NCI-H146 treated with DMSO at 0.1 percent for 48 hours (cell line): ENCODE data around the gene ADAM19.

ENCODE experiments used
- DNase-seq: peaks from one replicate; lab custom pipeline; 2025; ENCODE audit not compliant: unreplicated experiment; lab: John Stamatoyannopoulos, UW

Gene ADAM19

DNA sequence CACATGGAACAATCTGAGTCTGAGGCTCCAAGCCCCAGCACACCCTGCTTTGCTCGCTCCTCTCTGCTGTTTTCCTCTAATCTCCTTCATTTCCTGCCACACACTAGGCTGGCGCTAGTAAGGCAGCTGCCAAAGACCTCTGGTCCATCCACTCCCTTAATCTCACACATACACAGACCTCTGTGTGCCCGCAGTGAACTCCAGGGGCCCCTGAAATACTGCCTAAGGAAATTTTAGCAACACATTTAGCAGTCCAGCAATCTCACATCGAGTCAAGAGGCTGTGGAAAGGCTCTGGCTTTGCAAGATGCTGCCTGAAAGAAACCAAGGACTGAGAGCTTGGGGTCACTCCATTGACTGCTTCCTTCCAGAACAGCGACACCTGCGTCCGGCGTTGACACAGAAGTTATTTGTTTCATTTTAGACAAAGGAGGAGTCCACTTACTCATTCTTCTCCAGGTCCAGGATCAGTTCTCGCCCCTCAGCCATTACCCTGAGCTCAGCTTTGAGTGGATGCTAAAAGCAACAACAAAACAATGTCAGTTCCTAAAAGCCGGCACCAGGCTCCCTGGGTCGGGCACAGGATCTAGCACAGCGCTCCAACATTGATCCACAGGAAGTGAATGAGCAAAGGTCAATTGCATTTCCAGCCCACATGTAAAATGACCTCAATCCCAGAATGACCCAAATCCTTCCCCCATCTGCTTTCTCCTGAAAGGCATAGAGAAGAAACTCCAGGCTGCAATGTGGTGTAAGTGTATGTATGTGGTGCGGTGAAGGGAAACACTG is 11.5 kb downstream of the ADAM19 start:
- DNase-seq = no peak

DNA sequence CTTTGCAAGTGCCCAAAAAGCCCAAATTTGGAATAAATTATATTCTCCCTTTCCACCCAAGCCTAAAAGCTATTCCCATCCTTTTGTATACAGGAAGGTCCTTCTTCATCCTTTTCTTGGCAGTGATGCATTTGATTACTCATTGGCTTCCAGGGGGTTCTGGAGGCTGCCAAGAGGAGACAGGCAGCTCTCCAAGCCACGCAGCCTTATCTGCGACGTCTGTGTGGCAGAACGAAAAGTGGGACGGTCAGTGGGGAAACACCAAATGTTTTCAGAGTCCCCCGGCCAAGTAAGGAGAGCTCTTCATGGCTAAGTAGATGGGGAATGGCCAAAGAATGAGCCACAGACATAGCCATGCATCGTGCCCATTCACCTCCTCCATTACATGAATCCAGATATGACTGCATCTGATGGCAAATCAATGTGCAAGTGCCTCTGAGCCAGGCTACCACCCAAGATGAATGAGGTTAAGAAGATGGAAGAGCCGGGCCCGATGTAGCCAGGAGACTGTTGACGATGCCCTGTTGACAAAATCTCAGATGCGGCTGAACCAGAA is 12.1 kb downstream of the ADAM19 start:
- no peak for DNase-seq

DNA sequence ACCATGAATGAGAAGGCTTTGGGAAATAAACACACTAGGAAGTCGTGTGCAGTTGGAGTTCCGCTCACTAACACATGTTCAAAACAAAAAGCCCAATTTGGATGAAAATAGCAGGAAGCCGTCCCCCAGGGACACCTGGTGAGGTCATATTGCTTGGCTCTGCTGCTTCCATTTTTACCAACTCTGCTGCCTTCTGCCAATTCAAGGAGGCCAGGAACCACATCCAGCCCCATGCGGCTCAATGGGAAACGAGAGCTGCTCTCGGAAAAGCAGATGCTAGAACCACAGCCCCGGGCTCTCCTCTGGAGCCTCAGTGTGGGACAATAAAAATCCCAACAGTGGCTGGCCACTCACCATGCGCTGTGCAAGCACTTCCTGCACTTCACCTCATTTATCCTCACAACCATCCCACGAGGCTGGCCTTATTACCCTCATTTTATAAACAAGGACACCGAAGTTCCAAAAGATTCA is 13.4 kb downstream of the ADAM19 start:
- no peak for DNase-seq

DNA sequence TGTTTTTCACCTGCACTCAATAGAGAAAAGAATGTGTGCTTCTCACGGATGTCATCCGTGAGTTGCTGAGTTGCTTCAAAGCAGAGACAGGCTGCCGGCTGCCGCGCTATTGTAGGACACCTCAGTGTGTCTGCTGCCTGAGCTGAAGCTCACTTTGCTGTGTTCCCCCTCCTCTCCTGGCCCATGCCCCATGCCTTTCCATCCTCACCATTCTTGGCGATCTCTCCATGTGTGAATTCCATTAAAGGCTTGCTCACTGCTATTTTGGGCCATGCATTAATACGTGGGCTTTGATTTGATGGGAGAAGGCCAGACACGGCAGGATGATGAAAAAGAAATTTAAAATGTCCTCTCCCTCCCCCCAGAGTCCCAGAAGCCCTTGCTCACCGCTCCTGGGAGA is 14.5 kb downstream of the ADAM19 start:
- DNase-seq = no peak

DNA sequence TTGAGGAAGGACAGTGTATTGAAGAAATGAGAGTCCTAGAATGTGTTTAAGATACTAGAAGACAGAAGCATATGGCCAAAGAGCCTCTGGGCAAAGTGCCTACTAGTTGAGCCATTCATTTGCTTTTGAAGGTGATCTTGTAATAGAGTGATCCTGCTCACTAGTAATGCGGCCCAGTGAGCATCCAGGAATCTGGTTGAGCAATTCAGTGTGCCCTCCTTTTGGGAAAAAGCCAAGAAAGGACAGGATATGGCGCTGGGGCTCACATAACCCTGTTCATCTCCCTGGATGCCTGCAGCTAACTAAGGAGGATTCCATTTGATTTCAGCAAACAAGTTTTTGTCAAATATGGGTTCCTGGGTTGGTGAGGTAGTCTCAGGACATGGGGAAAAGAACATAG is 16.3 kb downstream of the ADAM19 start:
- no peak for DNase-seq

DNA sequence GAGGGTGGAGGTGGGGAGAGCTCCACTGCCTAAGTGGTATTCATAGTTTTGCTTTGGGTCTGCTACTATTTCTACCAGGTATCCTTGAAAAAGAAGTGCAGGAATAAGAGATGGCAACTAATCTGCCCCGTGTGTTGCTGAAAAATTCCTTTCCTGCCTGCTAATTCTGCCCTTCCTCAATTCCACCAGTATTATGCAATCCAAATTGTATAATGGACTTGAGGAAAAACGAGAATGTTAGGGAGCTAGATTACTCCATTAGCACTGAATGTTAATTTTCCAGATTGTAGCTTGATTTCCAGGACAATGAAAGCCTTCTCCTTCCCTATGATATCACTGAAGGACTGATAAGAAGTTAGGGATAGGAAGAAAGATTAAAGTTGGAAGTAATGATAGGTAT is 16.9 kb downstream of the ADAM19 start:
- DNase-seq = no peak

DNA sequence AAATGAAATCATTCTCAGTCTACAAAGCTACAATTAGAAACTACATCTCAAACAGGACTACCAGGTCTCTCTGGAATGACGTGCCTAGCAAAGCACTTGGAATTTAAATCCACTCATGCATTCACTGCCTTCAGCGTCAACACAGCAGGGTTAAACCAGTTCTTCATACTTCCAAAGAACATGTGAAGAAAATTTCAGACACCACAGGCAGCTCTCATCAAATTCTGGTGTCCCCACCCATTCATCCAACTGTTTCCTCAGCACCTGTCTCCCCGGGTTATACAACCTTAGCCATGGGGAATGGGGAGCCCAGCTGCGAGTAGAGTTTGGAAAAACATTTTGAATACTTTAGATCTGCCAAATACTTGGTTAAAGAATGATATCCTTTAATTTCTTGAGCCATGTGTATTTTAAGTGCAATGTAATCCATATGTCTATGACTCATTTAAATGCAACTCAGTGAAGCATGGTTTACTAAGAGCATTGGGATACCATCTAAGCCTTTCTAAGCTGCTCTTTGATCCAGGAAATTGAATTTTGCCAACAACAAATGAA is 17.5 kb downstream of the ADAM19 start:
- DNase-seq = no peak

DNA sequence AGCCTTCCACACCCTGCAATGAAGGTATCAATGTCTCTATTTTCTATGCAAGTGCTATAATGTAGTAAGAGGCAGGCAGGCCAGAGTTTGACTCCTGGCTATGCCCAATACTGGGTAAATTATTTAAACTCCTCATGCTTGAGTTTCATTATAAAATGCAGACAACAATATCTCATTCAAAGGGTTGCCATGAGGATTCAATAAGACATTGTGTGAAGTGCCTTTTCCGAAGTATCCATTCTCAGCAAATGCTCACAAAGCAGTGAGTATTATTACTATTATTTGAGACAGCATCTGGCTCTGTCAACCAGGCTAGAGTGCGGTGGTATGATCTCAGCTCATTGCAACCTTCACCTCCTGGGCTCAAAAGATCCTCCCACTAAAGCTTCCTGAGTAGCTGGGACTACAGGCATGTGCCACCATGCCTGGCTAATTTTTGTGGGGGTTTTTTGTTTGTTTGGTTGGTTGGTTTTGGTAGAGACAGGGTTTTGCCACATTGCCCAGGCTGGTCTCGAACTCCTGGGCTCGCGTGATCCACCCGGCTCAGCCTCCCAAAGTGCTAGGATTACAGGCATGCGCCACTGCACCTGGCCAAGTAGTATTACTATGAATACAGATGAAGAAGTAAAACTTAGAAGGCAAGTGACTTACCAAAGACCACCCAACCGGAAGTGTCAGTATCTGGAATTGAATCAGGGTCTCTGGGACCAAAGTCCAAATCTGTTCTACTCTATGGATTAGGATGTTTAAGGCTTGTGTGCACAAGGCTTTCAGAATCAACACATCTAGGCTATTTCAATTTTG is 18.8 kb downstream of the ADAM19 start:
- DNase-seq = no peak

DNA sequence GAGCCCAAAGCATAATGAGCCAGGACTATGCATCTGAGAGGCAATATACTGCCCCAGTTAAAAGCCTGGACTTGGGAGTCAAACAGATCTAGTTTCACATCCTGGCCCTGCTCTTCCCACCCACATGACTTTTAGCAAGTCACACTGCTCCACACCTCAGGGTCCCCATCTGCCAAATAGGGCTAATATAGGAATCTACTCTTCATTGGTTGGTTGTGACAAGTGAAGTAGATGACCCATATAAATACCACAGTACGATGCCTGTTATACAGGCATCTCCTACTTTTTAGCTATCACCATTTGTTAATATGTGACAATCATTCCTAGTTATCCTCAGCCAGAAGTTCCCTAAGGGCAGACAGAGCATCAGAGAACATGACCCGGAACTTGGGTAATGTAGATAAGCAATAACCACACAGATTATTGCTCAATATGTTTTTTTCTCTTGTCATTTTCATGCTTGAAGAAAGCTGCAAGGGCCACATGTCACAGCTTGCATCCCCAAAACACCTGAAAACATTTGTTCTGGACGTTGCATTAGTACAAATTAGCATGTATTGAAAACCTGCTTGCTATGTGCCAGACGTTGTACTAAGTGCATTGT is 20.4 kb downstream of the ADAM19 start:
- no peak for DNase-seq

DNA sequence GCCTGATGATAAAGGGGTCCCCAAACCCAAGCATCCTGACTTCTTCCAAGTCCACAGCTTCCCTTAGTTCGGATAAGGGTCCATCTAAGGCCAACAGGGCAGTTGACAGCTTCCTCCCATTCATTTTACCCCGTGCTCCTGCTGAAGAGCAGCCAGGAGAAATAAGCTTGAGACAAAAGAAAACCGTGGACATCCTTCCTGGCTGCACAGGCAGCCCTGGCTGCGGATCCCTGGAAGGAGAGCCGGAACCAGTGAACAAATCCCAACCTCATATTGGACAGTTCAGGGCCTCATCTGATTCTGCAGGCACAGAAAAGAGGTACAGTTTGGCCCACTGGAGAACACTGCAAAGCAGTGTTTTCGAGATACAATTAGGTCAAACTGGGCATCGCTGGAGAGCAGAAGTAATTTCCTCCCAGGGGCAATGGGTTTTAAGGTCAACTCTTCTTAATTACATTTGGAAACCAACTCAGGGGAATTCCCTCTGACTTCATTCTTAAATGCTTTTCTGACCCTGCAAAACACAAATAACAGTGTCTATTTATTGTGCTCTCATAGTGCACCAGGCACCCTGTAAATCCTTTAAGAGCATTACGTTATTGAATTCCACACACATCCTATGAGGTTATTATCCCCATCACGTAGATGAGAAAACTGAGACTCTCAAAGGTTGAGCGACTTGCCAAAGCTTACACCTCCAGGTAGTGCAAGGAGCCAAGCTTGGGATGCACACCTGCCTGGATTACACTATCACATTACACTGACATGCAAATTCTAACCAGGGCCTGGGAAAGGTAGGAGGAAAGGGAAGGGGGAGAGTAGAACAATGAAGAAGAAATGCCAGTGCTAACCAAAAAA is 21.2 kb downstream of the ADAM19 start:
- DNase-seq = no peak

DNA sequence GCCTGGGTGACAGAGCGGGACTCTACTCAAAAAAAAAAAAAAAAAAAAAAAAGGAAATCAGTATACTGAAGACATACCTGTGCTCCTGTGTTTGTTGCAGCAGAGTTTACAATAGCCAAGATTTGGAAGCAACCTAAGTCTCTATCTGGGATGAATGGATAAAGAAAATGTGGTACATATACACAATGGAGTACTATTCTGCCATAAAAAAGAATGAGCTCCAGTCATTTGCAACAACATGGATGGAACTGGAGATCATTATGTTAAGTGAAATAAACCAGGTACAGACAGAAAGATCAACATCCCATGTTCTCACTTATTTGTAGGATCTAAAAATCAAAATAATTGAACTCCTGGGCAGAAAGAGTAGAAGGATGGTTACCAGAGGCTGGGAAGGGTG is 22.9 kb downstream of the ADAM19 start:
- DNase-seq = no peak

DNA sequence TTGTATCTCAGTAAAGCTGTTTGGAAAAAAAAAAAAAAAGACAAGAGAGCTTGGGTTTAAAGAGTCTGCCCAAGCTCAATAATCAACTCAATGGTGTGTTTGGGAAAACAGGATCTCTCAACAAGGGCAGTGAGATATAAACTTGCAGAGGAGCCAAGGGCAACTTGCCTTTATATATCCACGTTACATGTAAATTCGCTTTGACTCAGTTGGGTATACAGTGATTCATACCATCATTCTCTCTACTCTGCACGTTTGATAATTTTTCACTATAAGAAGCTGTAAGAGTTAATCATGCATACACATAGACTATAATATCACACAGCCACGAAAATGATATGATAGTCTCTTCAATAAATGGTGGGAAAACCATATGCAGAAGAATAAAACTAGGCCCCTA is 24.9 kb downstream of the ADAM19 start:
- DNase-seq = no peak

DNA sequence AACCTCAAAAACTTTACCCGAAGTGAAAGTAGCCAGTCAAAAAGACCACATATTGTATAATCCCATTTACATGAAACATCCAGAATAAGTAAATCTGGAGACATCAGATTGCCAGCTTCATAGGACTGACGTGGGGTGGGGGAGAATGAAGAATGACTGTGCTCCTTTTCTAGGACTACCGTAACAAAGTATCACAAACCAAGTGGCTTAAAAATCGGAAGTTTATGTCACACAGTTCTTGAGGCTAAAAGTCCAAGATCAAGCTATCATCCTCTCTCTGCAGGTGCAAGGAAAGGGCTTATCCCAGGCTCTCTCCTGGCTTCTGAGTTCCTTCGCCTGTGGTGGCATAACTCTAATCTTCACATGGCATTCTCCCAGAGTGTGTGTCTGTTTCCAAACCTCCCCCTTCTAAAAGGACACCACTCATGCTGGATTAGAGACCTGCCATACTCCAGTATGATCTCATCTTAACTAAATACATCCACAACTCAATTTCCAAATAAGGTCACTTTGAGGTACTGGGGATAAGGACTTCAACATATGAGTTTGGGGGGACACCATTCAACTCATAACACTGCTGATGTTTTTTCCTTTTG is 25.5 kb downstream of the ADAM19 start:
- DNase-seq = no peak

DNA sequence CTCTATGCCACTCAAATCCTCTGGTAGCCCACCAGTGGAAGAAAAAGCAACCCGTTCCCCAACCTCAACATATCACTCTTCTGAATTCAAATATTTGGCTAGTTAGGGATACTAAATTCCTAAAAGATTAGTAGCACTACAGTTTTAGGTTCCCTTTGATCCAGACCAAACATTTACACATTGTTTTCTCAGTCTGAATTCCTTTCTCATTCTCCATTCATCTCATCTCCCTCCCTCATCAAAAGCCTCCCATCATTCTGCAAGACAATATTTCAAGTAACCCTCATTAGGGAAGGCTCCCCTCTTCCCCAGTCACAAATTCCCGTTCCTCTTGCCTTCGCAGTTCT is 26.3 kb downstream of the ADAM19 start:
- DNase-seq = no peak

DNA sequence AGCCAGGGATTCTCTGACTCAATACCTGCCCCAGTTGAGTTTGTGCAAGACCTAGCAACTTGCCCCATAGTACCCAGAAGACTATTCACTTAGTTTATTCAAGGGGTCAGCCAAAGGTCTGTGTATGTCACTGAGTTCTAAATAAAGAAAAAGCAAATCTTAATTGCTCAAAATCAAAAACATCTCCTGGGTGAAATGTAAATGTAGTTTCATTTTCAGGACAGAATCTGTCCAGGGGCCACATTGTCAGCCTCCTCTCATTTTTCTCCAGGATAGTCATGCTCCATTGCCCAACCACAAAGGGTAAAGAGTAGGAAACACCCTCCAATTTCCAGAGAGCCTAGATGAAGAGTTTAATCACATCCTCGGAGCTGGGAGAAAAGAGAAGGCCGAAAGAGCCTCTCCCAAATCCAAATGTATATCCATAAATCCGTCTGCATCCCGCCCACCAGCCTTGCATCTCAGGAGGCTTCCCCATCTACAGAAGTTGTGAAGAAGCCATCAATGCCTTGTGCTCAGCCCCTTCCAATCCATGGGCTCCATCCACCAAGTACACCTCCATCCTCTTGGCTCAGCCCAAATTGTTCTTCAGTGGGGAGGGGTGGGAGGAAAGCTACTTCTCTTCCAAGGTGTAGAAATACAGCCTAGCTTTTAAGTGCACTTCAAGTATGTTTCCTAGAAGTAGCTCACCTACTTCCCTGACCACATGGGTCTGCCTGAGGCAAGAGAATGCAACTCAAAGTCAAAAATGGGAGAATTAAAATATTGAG is 26.9 kb downstream of the ADAM19 start:
- DNase-seq = no peak

DNA sequence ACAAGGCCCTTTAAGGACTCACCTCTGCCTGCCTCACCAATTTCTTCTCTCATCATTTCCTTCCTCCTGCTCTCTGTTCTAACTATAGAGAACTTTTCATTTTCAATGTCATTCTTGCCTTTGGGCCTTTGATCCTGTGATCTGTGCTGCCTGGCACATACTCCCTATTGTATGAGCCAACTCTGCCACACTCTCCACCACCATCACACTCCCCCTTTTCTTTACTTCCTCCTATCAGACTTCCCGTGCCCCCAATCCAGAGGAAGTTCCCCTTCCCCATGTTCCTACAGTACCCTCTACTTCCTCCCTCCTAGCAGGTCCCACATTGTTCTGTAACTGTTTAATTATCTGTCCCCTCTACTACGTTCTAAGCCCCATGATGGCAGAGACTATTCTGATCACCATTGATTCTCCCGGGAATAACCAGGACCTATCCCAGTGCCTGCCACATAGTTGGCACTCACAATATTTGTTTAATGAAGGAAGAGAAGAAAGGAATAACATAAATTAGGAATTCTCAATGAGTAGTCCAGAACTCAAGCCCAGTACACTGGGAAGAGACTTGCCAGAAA is 27.5 kb downstream of the ADAM19 start:
- DNase-seq = no peak

DNA sequence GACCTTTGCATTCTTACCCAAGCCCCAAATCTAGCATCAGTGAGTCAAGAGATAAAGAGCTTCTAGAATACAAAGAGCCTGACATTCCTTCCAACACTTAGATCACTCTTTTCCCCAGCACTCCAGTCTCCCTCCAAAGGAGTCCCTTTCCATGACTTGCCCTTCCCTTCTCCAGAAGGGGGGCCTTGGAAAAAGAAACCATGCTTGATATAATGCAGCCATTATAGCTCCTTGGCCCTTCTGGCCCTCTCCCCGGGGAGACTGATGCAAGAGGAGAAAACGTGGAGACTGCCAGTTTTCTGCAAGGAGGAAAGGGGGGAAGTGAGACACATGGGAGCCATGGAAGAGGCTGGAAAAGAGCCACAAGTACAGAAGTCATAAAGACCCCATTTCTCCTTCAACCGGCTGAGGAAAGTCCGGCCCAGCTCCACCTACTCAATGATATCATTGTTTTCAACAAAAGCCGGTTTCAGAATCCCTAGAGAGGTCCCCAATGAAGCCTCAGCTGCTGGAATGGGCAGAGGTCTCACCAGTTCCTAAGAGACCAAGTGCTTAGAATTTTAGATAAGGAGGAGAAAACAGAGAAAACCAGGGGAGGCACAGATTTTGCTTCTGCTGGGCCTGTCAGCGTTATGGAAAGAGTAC is 29.0 kb downstream of the ADAM19 start:
- no peak for DNase-seq

DNA sequence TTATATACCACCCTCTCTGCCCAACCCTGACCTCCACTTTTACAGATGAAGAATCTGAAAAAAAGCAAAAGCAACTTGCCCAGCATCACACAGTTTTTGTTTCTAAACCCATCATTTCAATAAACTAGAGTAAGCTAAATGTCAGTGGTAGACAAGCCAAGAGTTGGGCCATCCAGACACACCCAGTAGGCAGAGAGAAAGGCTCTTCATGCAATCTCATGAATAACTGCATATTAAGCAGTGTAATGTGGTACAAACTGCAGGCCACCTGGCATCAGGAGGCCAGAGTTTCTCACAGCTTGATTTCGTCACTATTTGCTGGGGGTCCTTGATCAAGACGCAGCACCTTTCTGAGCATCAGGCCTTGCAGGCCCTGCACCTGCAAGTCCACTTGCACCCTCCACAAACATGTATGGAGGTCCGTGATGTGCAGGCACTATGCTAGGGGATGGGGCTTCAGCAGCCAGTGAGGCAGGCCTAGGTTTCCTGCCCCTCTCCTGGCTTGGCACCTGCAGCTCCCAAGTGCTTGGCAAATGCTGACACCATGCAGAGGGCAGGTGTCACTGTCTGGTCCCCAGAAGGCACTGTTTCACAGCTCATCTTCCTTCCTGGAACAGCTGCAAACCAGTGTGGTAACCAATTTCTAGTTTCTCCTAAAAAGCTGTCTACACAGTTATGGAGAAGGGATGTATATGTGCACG is 29.8 kb downstream of the ADAM19 start:
- no peak for DNase-seq
